ENCODE data around the gene OLFM3. TPM values are rescaled to one million over a fixed set of nuclear protein-coding genes. Genes with fewer than 3 reads are reported as not detected.

Gene OLFM3
- total RNA-seq (2021; ENCODE audit: unreplicated experiment) (not detected), Bru-seq, nascent RNA (not detected), BruChase-seq, experiment 1, labeled RNA remaining after a 6-hour chase (percentile 0 among the genes with signal in this experiment), BruChase-seq, experiment 2, labeled RNA remaining after a 2-hour chase (percentile 1 among the genes with signal in this experiment)
- not detected in 2 replicates for polyA plus RNA-seq (2012)
- long read RNA-seq: 0 reads

GRCh38 chr1:101996825-101997465 is at the start of gene OLFM3:
Gene OLFM3 (minus strand): TSS chr1:101996926.
- Histone ChIP-seq H3K4me2 (ENCODE audit: low read length) (no peak within 1 kb of the TSS), H3K79me2 (ENCODE audit: insufficient read depth, low read length) (no peaks in the 10 kb centered on the region), H3K27me3 (ENCODE audit: insufficient read depth, low read length) (no peaks in the 10 kb centered on the region), H4K20me1 (ENCODE audit: insufficient read depth) (no peaks in the 10 kb centered on the region), H3K4me1 (ENCODE audit: control insufficient read depth in 1 of 2, insufficient read depth in 2 of 2, low read length in 2 of 2) (no peaks in the 10 kb centered on the region), H3K4me3 (replicated peaks in 1 of 2; ENCODE audit: low read depth in 1 of 2, low read length in 2 of 2) (no peak within 1 kb of the TSS), H3K27ac (ENCODE audit: low read depth, low read length) (no peak within 1 kb of the TSS), H2AFZ (ENCODE audit: low read depth, low read length, poor library complexity, severe bottlenecking) (no peak within 1 kb of the TSS), H3K36me3 (ENCODE audit: control insufficient read depth in 1 of 2, insufficient read depth in 2 of 2, low read length in 2 of 2) (no peaks in the 10 kb centered on the region), H3K9me3 (ENCODE audit: control insufficient read depth in 1 of 2, insufficient read depth in 1 of 2, low read depth in 1 of 2, low read length in 2 of 2) (0 out of 4 replicates have a peak, but pooled peaks cover 0 to 3% of the 10 kb centered on the region in 2 experiments), H3K9ac (ENCODE audit: low read length) (no peak within 1 kb of the TSS), H3K9me2 (ENCODE audit: insufficient read depth) (no peaks in the 10 kb centered on the region)
- RAD21 ChIA-PET (ENCODE audit: low non-redundant PET in 1 of 2, low total read pairs in 2 of 2, uncharacterized antibody in 2 of 2, unreplicated experiment in 2 of 2): no interaction called here
- CTCF ChIA-PET: no interaction called here
- TF ChIP-seq SP1 (IDR thresholded peaks at IDR 0.05; ENCODE audit: low read depth) (no peak), REST (IDR thresholded peaks at IDR 0.05; ENCODE audit: low read depth) (peak; percentile 53)
- no peak for ATAC-seq
- no TSS peak for BruUV-seq (replicated peaks)
- DNase-seq (ENCODE audit: low read depth, low spot score): no peak
- POLR2A ChIA-PET: no interaction called here
- intact Hi-C loops (cut with micrococcal nuclease): loop anchor here (10.0 kb wide), 2 partner anchors 198 to 428 kb away; no protein-coding TSS in a partner anchor

GRCh38 chr1:102045752-102046151 is 49.0 kb upstream of the OLFM3 start:
- no peak overlapping the region for H3K9ac ChIP-seq (ENCODE audit: low read length)
- ATAC-seq: no peak

More at GRCh38 chr1:102045752-102046151, 49.0 kb upstream of the OLFM3 start:
- TF ChIP-seq EZH2phosphoT487 (IDR thresholded peaks at IDR 0.05; ENCODE audit: borderline replicate concordance) (no peak), REST (IDR thresholded peaks at IDR 0.05; ENCODE audit: low read depth) (no peak), ZBTB33 (IDR thresholded peaks at IDR 0.05; ENCODE audit: extremely low read depth, insufficient replicate concordance, low read length) (no peak), SIN3A (IDR thresholded peaks at IDR 0.05; ENCODE audit: low read depth) (no peak), ELF1 (IDR thresholded peaks at IDR 0.05; ENCODE audit: borderline replicate concordance, low read depth) (no peak), CBX3 (IDR thresholded peaks at IDR 0.05; ENCODE audit: low read depth) (no peak), TCF7L2 (IDR thresholded peaks at IDR 0.05; ENCODE audit: borderline replicate concordance, extremely low read depth, insufficient read depth, insufficient read length) (no peak)
- intact Hi-C loops (cut with micrococcal nuclease): no loop called here
- Histone ChIP-seq H3K36me3 (ENCODE audit: control insufficient read depth in 1 of 2, insufficient read depth in 2 of 2, low read length in 2 of 2) (no peaks in the 10 kb centered on the region), H3K27me3 (ENCODE audit: insufficient read depth, low read length) (no peaks in the 10 kb centered on the region), H3K27ac (ENCODE audit: low read depth, low read length) (no peak overlapping the region), H2AFZ (ENCODE audit: low read depth, low read length, poor library complexity, severe bottlenecking) (no peak overlapping the region), H3K9me2 (ENCODE audit: insufficient read depth) (no peaks in the 10 kb centered on the region), H3K4me2 (ENCODE audit: low read length) (no peak overlapping the region), H3K4me1 (ENCODE audit: control insufficient read depth in 1 of 2, insufficient read depth in 2 of 2, low read length in 2 of 2) (no peaks in the 10 kb centered on the region), H3K79me2 (ENCODE audit: insufficient read depth, low read length) (no peaks in the 10 kb centered on the region), H3K9me3 (ENCODE audit: control insufficient read depth in 1 of 2, insufficient read depth in 1 of 2, low read depth in 1 of 2, low read length in 2 of 2) (no peaks in the 10 kb centered on the region; a peak in 1 of 4 replicates), H4K20me1 (ENCODE audit: insufficient read depth) (no peaks in the 10 kb centered on the region), H3K4me3 (replicated peaks in 1 of 2; ENCODE audit: low read depth in 1 of 2, low read length in 2 of 2) (no peak overlapping the region)
- BruUV-seq (replicated peaks): no TSS peak
- CTCF ChIA-PET: no interaction called here
- no peak for DNase-seq (ENCODE audit: low read depth, low spot score)
- RAD21 ChIA-PET (ENCODE audit: low non-redundant PET in 1 of 2, low total read pairs in 2 of 2, uncharacterized antibody in 2 of 2, unreplicated experiment in 2 of 2): no interaction called here
- POLR2A ChIA-PET: no interaction called here
